H1 (cell line): ENCODE data around the gene DNAJC6. TPM values are rescaled to one million over a fixed set of nuclear protein-coding genes. Genes with fewer than 3 reads are reported as not detected.

Source experiments
- CHD1 ChIP-seq: IDR thresholded peaks from 2 replicates; pipeline ENCODE4 v1.6.1; 2012; ENCODE audit warnings: low read depth, low read length, improper control_type of control experiment
- CHD7 ChIP-seq: fragments of 300-600 bp; sonication (generic); IDR thresholded peaks from 2 replicates; pipeline ENCODE4 v1.7.1; 2012; ENCODE audit warnings: low read length, moderate library complexity, mild to moderate bottlenecking, inconsistent platforms; ENCODE audit not compliant: insufficient replicate concordance
- HDAC2 ChIP-seq, 2 experiments: fragments of 300-600 bp in 1 of 2; sonication (generic) in 1 of 2; IDR thresholded peaks; 2 replicates each; pipeline ENCODE4 v1.6.1; 2011 to 2012; ENCODE audit warnings: low read depth in 2 of 2, low read length in 2 of 2, mild to moderate bottlenecking in 2 of 2, moderate library complexity in 2 of 2, borderline replicate concordance in 1 of 2, inconsistent platforms in 1 of 2
- polyA plus RNA-seq, 7 experiments: library from polyadenylated mRNA; depleted of rRNA in 3 of 7; stranded (reverse) in 5 of 7; unstranded in 2 of 7; fragments of >200 nt in 5 of 7; fragments of 200-250 nt in 2 of 7; gene quantifications; 1 replicate in 5 of 7; 2 replicates in 1 of 7; 4 replicates in 1 of 7; pipeline versions ENCODE4 v1.2.1 to v1.2.3, GENCODE V29; 2011 to 2013; ENCODE audit warnings: missing spikeins in 2 of 7, mixed read lengths in 2 of 7
- total RNA-seq: library from RNA; stranded (reverse); fragmentation: NEBNext Ultra II Directional; extraction: Animal tissue kit (Norgen Biotek cat#: 25700); gene quantifications from 2 replicates; pipeline ENCODE4 v1.2.1, GENCODE V29; 2021

Gene DNAJC6
- total and polyA plus RNA-seq, 2 of the 8 experiments (the other 6 are each of a cell fraction or from before 2014, with no cell fraction given), result 1.6 to 3.0 TPM

- TF ChIP-seq CHD7 (no peak), CHD1 (no peak), HDAC2 (IDR thresholded peaks at IDR 0.05; ENCODE audit: borderline replicate concordance in 1 of 2, low read depth in 2 of 2, low read length in 2 of 2) (no peak)
Observed at GRCh38 chr1:65359888-65360287, 50.5 kb downstream of the DNAJC6 start (continued).
